Measurements from ENCODE around the gene PUS1.

Gene PUS1

GRCh38 chr12:131896811-131897270 is 32.2 kb upstream of the PUS1 start:
- peak overlapping the region; percentile 37 for H3K27ac Mint-ChIP-seq
- peaks cover 12 to 32% of the 10 kb centered on the region in 2 donors for H3K4me1 Mint-ChIP-seq
- no peak for ATAC-seq (replicated peaks)
- H3K9me3 Mint-ChIP-seq: no peaks in the 10 kb centered on the region
- DNase-seq: no peak
- H3K36me3 Mint-ChIP-seq: peaks cover 0 to 3% of the 10 kb centered on the region in 2 donors
- H3K4me3 Mint-ChIP-seq: peak overlapping the region; percentile 85 to 90
- no peaks in the 10 kb centered on the region for H3K27me3 Mint-ChIP-seq

GRCh38 chr12:131897276-131897675 is 31.8 kb upstream of the PUS1 start:
- Mint-ChIP-seq H3K27ac (no peak overlapping the region), H3K36me3 (peaks cover 0 to 5% of the 10 kb centered on the region in 2 donors), H3K27me3 (no peaks in the 10 kb centered on the region), H3K4me3 (peak overlapping the region in 1 of 2 donors; percentile 90), H3K4me1 (peaks cover 15 to 35% of the 10 kb centered on the region in 2 donors), H3K9me3 (no peaks in the 10 kb centered on the region)
- ATAC-seq (replicated peaks) (no peak), DNase-seq (no peak)

GRCh38 chr12:131897875-131898274 is 31.2 kb upstream of the PUS1 start:
- H3K4me1 Mint-ChIP-seq: peaks cover 15 to 37% of the 10 kb centered on the region in 2 donors
- H3K4me3 Mint-ChIP-seq: peak overlapping the region in 1 of 2 donors; percentile 4
- no peak for DNase-seq
- peaks cover 0 to 6% of the 10 kb centered on the region in 2 donors for H3K36me3 Mint-ChIP-seq
- H3K9me3 Mint-ChIP-seq: no peaks in the 10 kb centered on the region
- H3K27me3 Mint-ChIP-seq: no peaks in the 10 kb centered on the region
- no peak for ATAC-seq (replicated peaks)
- H3K27ac Mint-ChIP-seq: no peak overlapping the region

- ATAC-seq (replicated peaks) (no peak), DNase-seq (no peak)
- Mint-ChIP-seq H3K4me3 (no peak overlapping the region), H3K9me3 (no peaks in the 10 kb centered on the region), H3K27me3 (no peaks in the 10 kb centered on the region), H3K27ac (no peak overlapping the region), H3K4me1 (peaks cover 14 to 38% of the 10 kb centered on the region in 2 donors), H3K36me3 (peaks cover 0 to 6% of the 10 kb centered on the region in 2 donors)
These were observed 28.7 kb upstream of the PUS1 start for GRCh38 chr12:131900397-131900796.

- Mint-ChIP-seq H3K36me3 (peaks cover 0 to 6% of the 10 kb centered on the region in 2 donors), H3K9me3 (no peaks in the 10 kb centered on the region), H3K27me3 (no peaks in the 10 kb centered on the region), H3K4me1 (peaks cover 9 to 30% of the 10 kb centered on the region in 2 donors), H3K27ac (no peak overlapping the region), H3K4me3 (no peak overlapping the region)
- no peak for ATAC-seq (replicated peaks)
- no peak for DNase-seq
These were observed 27.4 kb upstream of the PUS1 start for GRCh38 chr12:131901431-131902331.

- Mint-ChIP-seq H3K4me3 (no peak overlapping the region), H3K27me3 (no peaks in the 10 kb centered on the region), H3K9me3 (no peaks in the 10 kb centered on the region), H3K27ac (no peak overlapping the region), H3K36me3 (peaks cover 0 to 6% of the 10 kb centered on the region in 2 donors), H3K4me1 (peaks cover 6 to 21% of the 10 kb centered on the region in 2 donors)
- ATAC-seq (replicated peaks): no peak
- no peak for DNase-seq
These were observed 26.5 kb upstream of the PUS1 start for GRCh38 chr12:131902332-131903241.

- no peak for DNase-seq
- Mint-ChIP-seq H3K4me1 (peaks cover 5 to 17% of the 10 kb centered on the region in 2 donors), H3K36me3 (peaks cover 0 to 6% of the 10 kb centered on the region in 2 donors), H3K27me3 (no peaks in the 10 kb centered on the region), H3K9me3 (no peaks in the 10 kb centered on the region), H3K4me3 (no peak overlapping the region), H3K27ac (no peak overlapping the region)
- no peak for ATAC-seq (replicated peaks)
These were observed 25.5 kb upstream of the PUS1 start for GRCh38 chr12:131903270-131904255.

GRCh38 chr12:131904346-131904745 is 24.7 kb upstream of the PUS1 start:
- Mint-ChIP-seq H3K36me3 (peaks cover 4 to 9% of the 10 kb centered on the region in 2 donors), H3K27me3 (no peaks in the 10 kb centered on the region), H3K4me3 (no peak overlapping the region), H3K9me3 (no peaks in the 10 kb centered on the region), H3K4me1 (peaks cover 5 to 17% of the 10 kb centered on the region in 2 donors), H3K27ac (peak overlapping the region; percentile 44)
- DNase-seq (no peak), ATAC-seq (replicated peaks) (no peak)

- H3K27me3 Mint-ChIP-seq: no peaks in the 10 kb centered on the region
- no peak overlapping the region for H3K4me3 Mint-ChIP-seq
- peak overlapping the region; percentile 20 for H3K27ac Mint-ChIP-seq
- no peaks in the 10 kb centered on the region for H3K9me3 Mint-ChIP-seq
- H3K4me1 Mint-ChIP-seq: peaks cover 5 to 14% of the 10 kb centered on the region in 2 donors
- peaks cover 4 to 8% of the 10 kb centered on the region in 2 donors for H3K36me3 Mint-ChIP-seq
- no peak for ATAC-seq (replicated peaks)
- no peak for DNase-seq
These were observed 23.9 kb upstream of the PUS1 start for GRCh38 chr12:131905081-131905629.

GRCh38 chr12:131905630-131906091 is 23.4 kb upstream of the PUS1 start:
- DNase-seq: no peak
- H3K36me3 Mint-ChIP-seq: peaks cover 4 to 6% of the 10 kb centered on the region in 2 donors

GRCh38 chr12:131907379-131908091 is 21.5 kb upstream of the PUS1 start:
- DNase-seq (no peak), ATAC-seq (replicated peaks) (no peak)
- Mint-ChIP-seq H3K27ac (no peak overlapping the region), H3K36me3 (peaks cover 7 to 11% of the 10 kb centered on the region in 2 donors), H3K9me3 (no peaks in the 10 kb centered on the region), H3K27me3 (no peaks in the 10 kb centered on the region), H3K4me3 (no peak overlapping the region), H3K4me1 (peaks cover 2 to 5% of the 10 kb centered on the region in 2 donors)

More at GRCh38 chr12:131905630-131906091, 23.4 kb upstream of the PUS1 start:
- Mint-ChIP-seq H3K4me3 (no peak overlapping the region), H3K9me3 (no peaks in the 10 kb centered on the region), H3K4me1 (peaks cover 5 to 10% of the 10 kb centered on the region in 2 donors), H3K27me3 (no peaks in the 10 kb centered on the region), H3K27ac (peak overlapping the region; percentile 20)
- ATAC-seq (replicated peaks): no peak

Data from stimulated activated naive B cell treated with anti-CD40 and anti-IgM and Interleukin-4, amounts not matched to agents 10 μg/mL and 1 μg/mL and 100 μg/mL, for 72 hours (primary cell).